ENCODE data around the gene TTC9. TPM values are rescaled to one million over a fixed set of nuclear protein-coding genes. Genes with fewer than 3 reads are reported as not detected.

The TTC9 gene
- total RNA-seq, 1 experiment from 2014 or later, result 9.3 TPM

DNA sequence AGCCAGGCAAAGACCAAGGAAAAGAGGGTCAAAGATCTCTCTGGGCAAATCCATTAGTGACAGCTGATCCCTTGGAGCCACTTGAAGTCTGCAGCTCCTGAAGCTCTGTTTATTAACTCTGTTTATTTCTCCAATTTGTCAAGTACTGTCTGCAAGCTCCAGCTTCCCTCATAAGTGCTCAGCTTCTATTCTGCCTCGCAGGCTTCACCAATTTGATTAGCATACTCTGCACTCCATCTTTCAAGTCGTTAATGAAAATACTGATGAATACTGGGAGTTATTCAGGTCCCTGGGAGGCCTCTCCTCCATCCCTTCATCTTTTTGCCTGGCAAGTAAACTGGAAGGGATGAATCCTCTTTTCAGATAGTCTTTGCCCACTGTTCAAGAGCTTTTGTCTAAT lies 54.3 kb downstream of the TTC9 start:
- H3K27ac ChIP-seq, result peak overlapping the region; percentile 97; the same call in 1 of the 2 replicates
- no peaks in the 10 kb centered on the region for H3K27me3 ChIP-seq (ENCODE audit: insufficient read depth, low read depth)
- no peaks in the 10 kb centered on the region for H3K36me3 ChIP-seq (ENCODE audit: low read depth)
- ChIA-PET CTCF (interaction anchor here (1.0 kb wide), 1 partner anchor 20 kb away, joined by 3 read pairs; no protein-coding TSS in a partner anchor), POLR2A (ENCODE audit: unreplicated experiment) (no interaction called here)
- TF ChIP-seq EZH2 (IDR thresholded peaks at IDR 0.05; ENCODE audit: low read depth), result no peak
- TF ChIP-seq, protein P1, sequence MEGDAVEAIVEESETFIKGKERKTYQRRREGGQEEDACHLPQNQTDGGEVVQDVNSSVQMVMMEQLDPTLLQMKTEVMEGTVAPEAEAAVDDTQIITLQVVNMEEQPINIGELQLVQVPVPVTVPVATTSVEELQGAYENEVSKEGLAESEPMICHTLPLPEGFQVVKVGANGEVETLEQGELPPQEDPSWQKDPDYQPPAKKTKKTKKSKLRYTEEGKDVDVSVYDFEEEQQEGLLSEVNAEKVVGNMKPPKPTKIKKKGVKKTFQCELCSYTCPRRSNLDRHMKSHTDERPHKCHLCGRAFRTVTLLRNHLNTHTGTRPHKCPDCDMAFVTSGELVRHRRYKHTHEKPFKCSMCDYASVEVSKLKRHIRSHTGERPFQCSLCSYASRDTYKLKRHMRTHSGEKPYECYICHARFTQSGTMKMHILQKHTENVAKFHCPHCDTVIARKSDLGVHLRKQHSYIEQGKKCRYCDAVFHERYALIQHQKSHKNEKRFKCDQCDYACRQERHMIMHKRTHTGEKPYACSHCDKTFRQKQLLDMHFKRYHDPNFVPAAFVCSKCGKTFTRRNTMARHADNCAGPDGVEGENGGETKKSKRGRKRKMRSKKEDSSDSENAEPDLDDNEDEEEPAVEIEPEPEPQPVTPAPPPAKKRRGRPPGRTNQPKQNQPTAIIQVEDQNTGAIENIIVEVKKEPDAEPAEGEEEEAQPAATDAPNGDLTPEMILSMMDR (conservative IDR thresholded peaks at IDR 0.05), result no peak
- no peaks in the 10 kb centered on the region for H3K9me2 ChIP-seq (ENCODE audit: insufficient read depth)
- no peak overlapping the region for H2AFZ ChIP-seq
- intact Hi-C loops (cut with micrococcal nuclease; ENCODE audit: unreplicated experiment), result no loop called here
- H3K79me2 ChIP-seq (ENCODE audit: low read depth), result no peaks in the 10 kb centered on the region
- no peak overlapping the region for H3K4me2 ChIP-seq
- peaks cover 36% of the 10 kb centered on the region for H3K4me1 ChIP-seq (replicated peaks; ENCODE audit: insufficient read depth)
- BruUV-seq (replicated peaks), result no TSS peak
- no peak for DNase-seq
- H3F3A ChIP-seq (ENCODE audit: insufficient read depth, low read depth), result peaks cover 17% of the 10 kb centered on the region
- H3K9me3 ChIP-seq (ENCODE audit: insufficient read depth, low read depth), result no peaks in the 10 kb centered on the region
- H3K4me3 ChIP-seq, result no peak overlapping the region
- no peaks in the 10 kb centered on the region for H4K20me1 ChIP-seq (ENCODE audit: insufficient read depth)

DNA sequence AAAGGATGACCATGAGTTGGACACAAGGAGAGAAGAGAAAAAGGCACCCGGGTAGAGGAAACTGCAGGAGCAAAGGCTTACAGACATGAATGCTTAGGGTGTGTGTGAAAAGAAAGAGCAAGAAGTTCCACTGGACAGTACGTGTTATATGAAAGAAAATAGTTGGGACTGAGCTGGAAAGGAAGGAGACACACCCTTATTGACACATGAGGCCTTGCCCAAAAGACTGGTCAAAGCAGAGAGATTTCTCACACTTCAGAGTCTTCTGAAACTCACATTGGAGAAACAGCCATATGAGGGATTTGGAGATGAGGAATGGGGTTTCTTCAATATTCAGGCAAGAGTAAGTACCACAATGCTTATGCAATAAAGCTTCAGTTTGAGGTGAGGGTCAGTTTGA lies 56.0 kb downstream of the TTC9 start:
- BruUV-seq (replicated peaks), result no TSS peak
- Histone ChIP-seq H3K79me2 (ENCODE audit: low read depth) (no peaks in the 10 kb centered on the region), H3K9me2 (ENCODE audit: insufficient read depth) (no peaks in the 10 kb centered on the region), H3K4me1 (replicated peaks; ENCODE audit: insufficient read depth) (peaks cover 45% of the 10 kb centered on the region), H3K9me3 (ENCODE audit: insufficient read depth, low read depth) (no peaks in the 10 kb centered on the region), H3K27me3 (ENCODE audit: insufficient read depth, low read depth) (no peaks in the 10 kb centered on the region), H3F3A (ENCODE audit: insufficient read depth, low read depth) (peaks cover 24% of the 10 kb centered on the region), H3K4me3 (peak overlapping the region; percentile 22; the same call in 1 of the 2 replicates), H3K36me3 (ENCODE audit: low read depth) (no peaks in the 10 kb centered on the region), H4K20me1 (ENCODE audit: insufficient read depth) (no peaks in the 10 kb centered on the region), H3K4me2 (peak overlapping the region; percentile 72), H3K27ac (peak overlapping the region; percentile 97), H2AFZ (no peak overlapping the region)
- peak; percentile 38 to 90 for DNase-seq
- POLR2A ChIA-PET (ENCODE audit: unreplicated experiment), result interaction anchor here (0.6 to 1.2 kb wide), 3 partner anchors 57 to 1074 kb away, joined by 3 to 4 read pairs (median 3); partner anchors contain the start of gene MAP3K9
- CTCF ChIA-PET, result no interaction called here
- intact Hi-C loops (cut with micrococcal nuclease; ENCODE audit: unreplicated experiment), result loop anchor here (1.0 to 2.0 kb wide), 2 partner anchors 32 to 57 kb away; partner anchors contain the start of gene TTC9
- TF ChIP-seq EZH2 (IDR thresholded peaks at IDR 0.05; ENCODE audit: low read depth), result no peak
- TF ChIP-seq, protein P1 (conservative IDR thresholded peaks at IDR 0.05), result no peak

DNA sequence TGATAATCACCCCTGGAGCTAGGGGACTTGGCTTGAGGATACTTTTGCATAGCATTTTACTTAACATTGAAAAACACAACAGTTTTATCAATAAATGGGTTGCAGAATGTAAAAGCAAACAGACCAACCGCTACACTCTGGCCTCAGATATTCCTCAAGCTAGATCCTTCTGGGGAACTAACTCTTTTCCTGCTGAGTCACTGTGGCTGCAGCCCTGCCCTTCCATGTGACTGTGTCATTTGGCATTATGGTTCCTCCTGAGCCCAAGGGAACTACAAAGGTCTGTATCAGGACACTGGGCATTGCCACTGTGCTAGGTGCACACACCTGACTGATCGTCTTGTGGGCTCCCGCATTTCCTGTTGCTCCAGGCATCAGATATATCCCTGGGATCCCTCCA lies 56.6 kb downstream of the TTC9 start:
- peaks cover 45% of the 10 kb centered on the region for H3K4me1 ChIP-seq (replicated peaks; ENCODE audit: insufficient read depth)

More for the DNA sequence above, 56.6 kb downstream of the TTC9 start:
- Histone ChIP-seq H3K4me3 (peak overlapping the region; percentile 22; the same call in 1 of the 2 replicates), H4K20me1 (ENCODE audit: insufficient read depth) (no peaks in the 10 kb centered on the region), H3K79me2 (ENCODE audit: low read depth) (no peaks in the 10 kb centered on the region), H3K4me2 (peak overlapping the region; percentile 72), H3K27me3 (ENCODE audit: insufficient read depth, low read depth) (no peaks in the 10 kb centered on the region), H3K27ac (peak overlapping the region; percentile 97), H3K36me3 (ENCODE audit: low read depth) (no peaks in the 10 kb centered on the region), H3K9me3 (ENCODE audit: insufficient read depth, low read depth) (no peaks in the 10 kb centered on the region), H2AFZ (no peak overlapping the region), H3K9me2 (ENCODE audit: insufficient read depth) (no peaks in the 10 kb centered on the region), H3F3A (ENCODE audit: insufficient read depth, low read depth) (peaks cover 24% of the 10 kb centered on the region)
- intact Hi-C loops (cut with micrococcal nuclease; ENCODE audit: unreplicated experiment), result loop anchor here (2.0 kb wide), 1 partner anchor 57 kb away; the partner anchor contains the start of gene TTC9
- no peak for TF ChIP-seq EZH2 (IDR thresholded peaks at IDR 0.05; ENCODE audit: low read depth)
- TF ChIP-seq, protein P1 (conservative IDR thresholded peaks at IDR 0.05), result no peak
- CTCF ChIA-PET, result interaction anchor here (0.5 to 0.8 kb wide), 2 partner anchors 14 to 15 kb away, joined by 3 to 5 read pairs; no protein-coding TSS in a partner anchor
- no TSS peak for BruUV-seq (replicated peaks)
- POLR2A ChIA-PET (ENCODE audit: unreplicated experiment), result interaction anchor here (0.5 to 1.2 kb wide), 6 partner anchors 9 to 1075 kb away, joined by 3 to 9 read pairs (median 4); partner anchors contain the start of gene MAP3K9
- DNase-seq, result peak; percentile 73 to 87

Data from PC-9 (cell line).